Lower leg skin (tissue), 4 donors: ENCODE measurements around the gene LCE4A. TPM values are rescaled to one million over a fixed set of nuclear protein-coding genes. Genes with fewer than 3 reads are reported as not detected.
"Not testable (repeated sequence)": the region's sequence is repeated elsewhere in the genome, so short reads cannot be mapped to it uniquely, and the experiment has no call there.

Experiments
- DNase-seq, 2 donors: peaks; one replicate each; pipeline ENCODE4 v3.0.0-alpha.2; 2019; ENCODE audit warnings: low spot score in 2 of 2
- H3K4me3 ChIP-seq: fragments of 200-600 bp; sonication (generic); 2 replicates; pipeline ENCODE4 v1.5.1; 2017; ENCODE audit warnings: mild to moderate bottlenecking, low read depth; ENCODE audit not compliant: poor library complexity, severe bottlenecking
- POLR2A ChIP-seq, 2 donors: fragments of 450-650 bp; IDR thresholded peaks; one replicate each; pipeline ENCODE4 v1.6.1; 2016 to 2017; ENCODE audit warnings: antibody characterized with exemption in 2 of 2, mild to moderate bottlenecking in 1 of 2, moderate library complexity in 1 of 2
- WGBS, 2 donors: methylation state at CpG; one replicate each; pipeline ENCODE4 v1.1.5; 2018; 5-methylcytosine and 5-hydroxymethylcytosine counted together
- intact Hi-C: fragments of 100-400 bp; cut with DNase I; formaldehyde crosslinking; loops from one replicate; pipeline ENCODE4 v1.15.0; 2023; ENCODE audit warnings: low total_unique reads
- total RNA-seq, 4 donors: library from RNA; depleted of rRNA; stranded (reverse); fragments of >200 nt; gene quantifications; one replicate each; pipeline ENCODE4 v1.1.0, GENCODE V29; 2016
- TF ChIP-seq, protein P1 (sequence below), 3 donors: fragments of 450-650 bp; IDR thresholded peaks; one replicate each; pipeline ENCODE4 v1.5.1; 2016; ENCODE audit warnings: antibody characterized with exemption in 3 of 3, mild to moderate bottlenecking in 3 of 3, moderate library complexity in 2 of 3

The LCE4A gene
- total RNA-seq, 4 donors from 2014 or later, result 5.6 to 7.9 (median 6.7) TPM; not detected in 1

DNA sequence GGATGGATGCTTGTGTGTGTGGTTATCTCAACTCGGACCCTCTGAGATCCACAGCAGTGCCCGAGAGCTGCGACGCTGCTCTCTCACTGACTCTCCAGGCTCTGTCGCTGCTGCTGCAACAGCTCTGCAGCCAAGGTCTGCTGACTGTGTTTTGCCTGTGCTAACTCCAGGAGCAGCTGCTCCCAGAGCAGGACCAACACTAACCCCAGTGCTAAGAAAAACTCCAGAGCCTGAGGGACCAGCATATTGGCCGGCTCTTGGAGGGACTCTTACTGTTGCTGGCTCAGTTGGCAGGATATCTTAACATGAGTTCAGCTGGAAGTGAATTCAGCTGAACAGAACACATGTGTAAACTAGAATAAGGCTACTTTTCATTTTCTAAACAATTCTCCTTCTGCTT lies 28.5 kb upstream of the LCE4A start:
- intact Hi-C loops, result no loop called here
- DNase-seq, result no peak
- WGBS, 2 donors, result 81 to 87% methylated on average over 6 of the region's 6 CpGs
- TF ChIP-seq, protein P1, sequence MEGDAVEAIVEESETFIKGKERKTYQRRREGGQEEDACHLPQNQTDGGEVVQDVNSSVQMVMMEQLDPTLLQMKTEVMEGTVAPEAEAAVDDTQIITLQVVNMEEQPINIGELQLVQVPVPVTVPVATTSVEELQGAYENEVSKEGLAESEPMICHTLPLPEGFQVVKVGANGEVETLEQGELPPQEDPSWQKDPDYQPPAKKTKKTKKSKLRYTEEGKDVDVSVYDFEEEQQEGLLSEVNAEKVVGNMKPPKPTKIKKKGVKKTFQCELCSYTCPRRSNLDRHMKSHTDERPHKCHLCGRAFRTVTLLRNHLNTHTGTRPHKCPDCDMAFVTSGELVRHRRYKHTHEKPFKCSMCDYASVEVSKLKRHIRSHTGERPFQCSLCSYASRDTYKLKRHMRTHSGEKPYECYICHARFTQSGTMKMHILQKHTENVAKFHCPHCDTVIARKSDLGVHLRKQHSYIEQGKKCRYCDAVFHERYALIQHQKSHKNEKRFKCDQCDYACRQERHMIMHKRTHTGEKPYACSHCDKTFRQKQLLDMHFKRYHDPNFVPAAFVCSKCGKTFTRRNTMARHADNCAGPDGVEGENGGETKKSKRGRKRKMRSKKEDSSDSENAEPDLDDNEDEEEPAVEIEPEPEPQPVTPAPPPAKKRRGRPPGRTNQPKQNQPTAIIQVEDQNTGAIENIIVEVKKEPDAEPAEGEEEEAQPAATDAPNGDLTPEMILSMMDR (IDR thresholded peaks at IDR 0.05), result no peak
- TF ChIP-seq POLR2A (IDR thresholded peaks at IDR 0.05), result no peak
- H3K4me3 ChIP-seq, result no peak overlapping the region

DNA sequence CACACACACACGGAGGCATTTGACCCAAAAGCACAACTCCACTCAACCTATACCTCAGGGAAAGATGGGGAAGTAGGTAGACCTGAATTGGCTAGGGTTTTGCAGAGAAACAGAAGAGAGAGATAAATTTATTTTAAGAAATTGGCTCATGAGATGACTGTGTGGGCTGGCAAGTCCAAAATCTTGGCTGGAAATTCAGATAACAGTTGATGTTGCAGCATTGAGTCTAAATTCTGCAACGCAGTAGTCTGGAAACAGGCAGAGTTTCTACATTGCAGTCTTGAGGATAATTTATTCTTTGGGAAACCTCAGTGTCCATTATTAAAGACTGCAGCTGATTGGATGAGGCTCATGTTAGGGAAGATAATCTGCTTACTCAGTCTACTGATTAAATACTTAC lies 26.3 kb upstream of the LCE4A start:
- DNase-seq, result no peak
- WGBS, 2 donors, result 67 to 68% methylated on average over 2 of the region's 2 CpGs
- no peak overlapping the region for H3K4me3 ChIP-seq
- TF ChIP-seq POLR2A (IDR thresholded peaks at IDR 0.05), result no peak
- TF ChIP-seq, protein P1 (IDR thresholded peaks at IDR 0.05), result no peak
- intact Hi-C loops, result no loop called here

DNA sequence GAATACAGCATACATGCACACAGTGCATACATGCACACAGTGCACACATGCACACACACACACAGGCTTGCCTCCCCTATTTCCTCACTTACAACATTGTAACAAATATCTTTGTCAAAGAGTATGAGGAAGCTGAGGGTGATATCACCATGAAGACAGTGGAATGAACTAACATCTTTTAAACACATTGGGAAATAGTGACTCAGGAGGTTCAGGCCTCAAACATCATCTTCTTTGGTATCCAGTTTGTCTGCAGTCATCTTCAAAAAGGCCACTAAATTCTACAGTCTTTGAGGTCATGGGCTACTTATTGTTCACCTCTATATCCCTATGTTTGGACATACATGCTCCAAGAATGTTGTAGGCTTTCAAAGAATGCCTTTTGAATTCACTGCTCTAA lies 24.1 kb upstream of the LCE4A start:
- no peak for DNase-seq
- no peak overlapping the region for H3K4me3 ChIP-seq
- intact Hi-C loops, result no loop called here
- TF ChIP-seq, protein P1 (IDR thresholded peaks at IDR 0.05), result no peak
- TF ChIP-seq POLR2A (IDR thresholded peaks at IDR 0.05), result no peak

DNA sequence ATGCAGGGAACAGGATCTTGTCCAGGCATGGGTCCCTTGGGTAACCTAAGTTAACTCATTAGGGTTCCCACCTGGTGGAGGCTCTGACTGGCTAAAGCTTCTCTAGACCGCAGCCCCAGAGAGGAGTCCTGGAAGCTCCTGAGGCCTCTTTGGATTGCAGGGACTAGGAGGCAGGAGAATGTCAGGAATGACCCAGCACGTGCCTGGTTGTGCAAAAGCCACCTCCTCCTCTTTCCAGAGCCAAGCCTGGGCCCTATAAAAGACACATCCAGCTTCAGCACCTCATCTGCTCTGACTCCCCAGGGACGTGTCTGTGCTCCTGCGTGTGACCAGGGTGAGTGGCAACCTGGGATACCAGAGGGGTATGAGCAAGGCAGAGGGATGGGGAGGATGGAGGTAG lies 22.1 kb upstream of the LCE4A start, which contains the start of gene LCE2B:
Gene LCE2B (plus strand): TSS at position 301 of the 400 bp plus-strand sequence. CDS start 721 bp downstream, outside the sequence.
- 66 to 72% methylated on average over 4 of the region's 4 CpGs for WGBS, 2 donors
- DNase-seq, intact Hi-C loops, H3K4me3 ChIP-seq: not testable (repeated sequence)

DNA sequence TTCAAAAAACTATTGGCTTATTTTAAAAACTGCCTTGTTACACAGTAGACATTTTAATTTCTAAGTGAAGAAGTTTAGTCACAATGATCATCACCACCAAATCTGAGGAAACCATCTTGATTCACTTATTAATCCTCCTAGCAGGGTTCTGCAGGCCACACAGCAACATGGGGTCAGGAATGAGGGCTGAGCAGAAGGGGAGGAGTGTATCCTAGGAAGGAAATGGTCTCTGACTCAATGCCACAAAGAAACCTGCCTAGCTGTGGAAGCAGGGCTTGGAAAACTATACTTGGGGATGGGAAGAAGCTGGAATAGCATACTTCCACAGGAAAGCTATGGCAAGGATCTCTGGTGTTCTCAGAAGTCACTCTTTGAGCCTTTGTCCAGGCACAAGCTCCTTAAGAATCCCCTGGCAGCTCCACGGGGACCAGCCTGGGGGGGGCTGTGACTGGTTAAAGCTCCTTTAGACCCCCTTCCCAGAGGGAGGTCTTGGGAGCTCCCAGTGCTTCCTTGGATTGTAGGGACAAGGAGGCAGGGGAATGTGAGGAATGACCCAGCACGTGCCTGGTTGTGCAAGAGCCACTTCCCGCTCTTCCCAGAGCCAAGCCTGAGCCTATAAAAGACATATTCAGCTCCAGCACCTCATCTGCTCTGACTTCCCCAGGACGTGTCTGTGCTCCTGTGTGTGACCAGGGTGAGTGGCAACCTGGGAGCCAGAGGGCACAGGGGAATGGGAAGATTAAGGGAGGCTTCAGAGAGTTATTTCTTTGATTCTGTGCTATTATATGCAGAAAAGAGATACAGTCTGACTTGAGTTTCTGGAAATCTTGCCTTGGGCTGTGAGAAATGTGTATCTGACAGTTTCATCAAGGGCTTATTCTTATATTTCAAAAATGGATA lies 10.0 kb upstream of the LCE4A start, which contains the start of gene LCE2A:
Gene LCE2A (plus strand): TSS at position 645 of the 900 bp plus-strand sequence. CDS start 557 bp downstream, outside the sequence.
- no peak within 1 kb of the TSS for H3K4me3 ChIP-seq
- no peak for DNase-seq
- WGBS, 2 donors, result 45 to 46% methylated on average over 4 of the region's 4 CpGs
- TF ChIP-seq, protein P1 (IDR thresholded peaks at IDR 0.05), result no peak
- no peak for TF ChIP-seq POLR2A (IDR thresholded peaks at IDR 0.05)
- intact Hi-C loops, result no loop called here

DNA sequence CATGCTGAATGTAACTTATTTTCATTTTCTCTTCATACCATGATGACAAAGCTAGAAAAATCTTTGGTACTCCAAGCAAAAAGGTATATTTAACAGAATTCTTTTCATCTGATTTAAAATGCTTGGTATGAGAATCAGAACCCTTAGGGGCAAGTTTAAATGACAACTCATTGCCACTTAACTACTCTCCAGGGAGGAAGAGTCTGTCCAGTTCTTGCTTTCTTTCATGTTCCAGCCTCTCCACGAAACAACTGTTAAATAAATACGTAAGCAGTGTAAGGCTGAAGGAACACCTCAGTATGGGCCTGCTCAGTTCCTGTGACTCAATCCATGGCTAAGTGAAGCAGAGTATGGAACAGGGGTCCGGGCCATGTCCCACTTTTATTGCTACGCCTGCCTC lies 8.2 kb upstream of the LCE4A start:
- TF ChIP-seq, protein P1 (IDR thresholded peaks at IDR 0.05), result no peak
- no peak for TF ChIP-seq POLR2A (IDR thresholded peaks at IDR 0.05)
- 77 to 81% methylated on average over 4 of the region's 4 CpGs for WGBS, 2 donors
- no peak for DNase-seq
- intact Hi-C loops, result no loop called here
- H3K4me3 ChIP-seq, result no peak overlapping the region
